Activated CD4-positive, alpha-beta T cell treated with anti-CD3 and anti-CD28 coated beads, Interleukin-2, Interleukin-6, amounts not matched to agents 100 ng/mL and 50 ng/mL, durations not matched to agents 16 hours and 8 hours (primary cell): ENCODE measurements around the gene SYTL3.
"Not testable (repeated sequence)": the region's sequence is repeated elsewhere in the genome, so short reads cannot be mapped to it uniquely, and the experiment has no call there.

Experiments used
- DNase-seq: peaks from one replicate; pipeline ENCODE4 v3.0.0-alpha.2; 2020

SYTL3 gene

GRCh38 chr6:158642097-158642601 is 7.7 kb upstream of the SYTL3 start:
- no peak for DNase-seq

- no peak for DNase-seq
Measured at GRCh38 chr6:158643836-158644230, 6.0 kb upstream of the SYTL3 start.

GRCh38 chr6:158644231-158645063 is 5.4 kb upstream of the SYTL3 start, which contains the start of gene DYNLT1:
Gene DYNLT1 (minus strand): TSS chr6:158644743. CDS start chr6:158644708, 35 bp downstream.
- peak; percentile 95 for DNase-seq

GRCh38 chr6:158645064-158646022 is 4.5 kb upstream of the SYTL3 start:
- peak; percentile 72 for DNase-seq

- no peak for DNase-seq
Measured at GRCh38 chr6:158646023-158646910, 3.6 kb upstream of the SYTL3 start.

- DNase-seq: no peak
Measured at GRCh38 chr6:158647501-158647900, 2.4 kb upstream of the SYTL3 start.

GRCh38 chr6:158648682-158649131 is 1.1 kb upstream of the SYTL3 start:
- DNase-seq: peak; percentile 85

- not testable (repeated sequence) for DNase-seq
Measured at GRCh38 chr6:158651981-158652737, 2.3 kb downstream of the SYTL3 start.

- DNase-seq: peak; percentile 95
Measured at GRCh38 chr6:158653577-158654354, 3.9 kb downstream of the SYTL3 start.

- DNase-seq: no peak
Measured at GRCh38 chr6:158654498-158654897, 4.6 kb downstream of the SYTL3 start.

GRCh38 chr6:158654960-158655489 is 5.2 kb downstream of the SYTL3 start:
- peak; percentile 29 for DNase-seq

- no peak for DNase-seq
Measured at GRCh38 chr6:158655569-158656450, 6.0 kb downstream of the SYTL3 start.

- DNase-seq: not testable (repeated sequence)
Measured at GRCh38 chr6:158656986-158657385, 7.1 kb downstream of the SYTL3 start.

- peak; percentile 51 for DNase-seq
Measured at GRCh38 chr6:158660333-158660754, 10.5 kb downstream of the SYTL3 start.

- no peak for DNase-seq
Measured at GRCh38 chr6:158661156-158661685, 11.4 kb downstream of the SYTL3 start.

GRCh38 chr6:158662607-158662953 is 12.7 kb downstream of the SYTL3 start:
- DNase-seq: no peak

- no peak for DNase-seq
Measured at GRCh38 chr6:158662954-158663624, 13.2 kb downstream of the SYTL3 start.

GRCh38 chr6:158663625-158664165 is 13.8 kb downstream of the SYTL3 start:
- no peak for DNase-seq
